ENCODE data around the gene EEF1AKMT2. TPM values are rescaled to one million over a fixed set of nuclear protein-coding genes. Genes with fewer than 3 reads are reported as not detected.

EEF1AKMT2 gene
- total and polyA plus RNA-seq, 9 of the 15 experiments (the other 6 are each of a cell fraction or from before 2014, with no cell fraction given), result 9.3 to 34.3 (median 23.7) TPM

- H3K79me2 ChIP-seq (ENCODE audit: control insufficient read depth, insufficient read depth, low read length), result peaks cover 42% of the 10 kb centered on the region
- POLR2A ChIA-PET, result interaction anchor here (1.0 to 3.1 kb wide), 6 partner anchors 8 to 138 kb away, joined by 3 to 14 read pairs (median 4); no protein-coding TSS in a partner anchor
- no peak for ATAC-seq
- H3K4me1 ChIP-seq (replicated peaks in 1 of 2; ENCODE audit: control insufficient read depth in 2 of 2, insufficient read depth in 2 of 2, low read length in 2 of 2), result peaks cover 32 to 35% of the 10 kb centered on the region in 2 experiments
- no peaks in the 10 kb centered on the region for H3K9me3 ChIP-seq (replicated peaks; ENCODE audit: control insufficient read depth, insufficient read depth, low read depth, low read length)
- H2AFZ ChIP-seq (ENCODE audit: low read depth, low read length), result no peak overlapping the region
- no TSS peak for BruUV-seq (replicated peaks)
- intact Hi-C loops (cut with micrococcal nuclease), result loop anchor here (2.0 kb wide), 1 partner anchor 128 kb away; no protein-coding TSS in a partner anchor
- H4K20me1 ChIP-seq (replicated peaks; ENCODE audit: control insufficient read depth, insufficient read depth, low read length), result peaks cover 9% of the 10 kb centered on the region; the same call in 1 of the 2 replicates
- peaks cover 14% of the 10 kb centered on the region; the same call in 2 of the 3 replicates for H3K36me3 ChIP-seq (ENCODE audit: control insufficient read depth, insufficient read depth, low read length)
- no peak for DNase-seq (ENCODE audit: extremely low read depth in 1 of 4, low spot score in 3 of 4)
- WGBS (ENCODE audit: insufficient coverage, low coverage, missing lambda C conversion rate), result 55% methylated on average over 4 of the region's 4 CpGs
- in situ Hi-C loops (cut with MboI), result no loop called here
- no peak overlapping the region for H3K9ac ChIP-seq (ENCODE audit: insufficient read depth in 1 of 2, low read depth in 2 of 2, low read length in 2 of 2)
- FAIRE-seq, result no peak
- H3K27ac ChIP-seq (ENCODE audit: extremely low read depth, low read depth, low read length), result no peak overlapping the region
- no peaks in the 10 kb centered on the region for H3K9me1 ChIP-seq (ENCODE audit: control insufficient read depth, insufficient read depth, low read length)
- no peaks in the 10 kb centered on the region for H3K27me3 ChIP-seq (ENCODE audit: control insufficient read depth in 2 of 2, insufficient read depth in 2 of 2, low read length in 2 of 2)
- CTCF ChIA-PET (ENCODE audit: low intra/inter-chr PET ratio), result no interaction called here
- no peak overlapping the region for H3K4me3 ChIP-seq
- no peak overlapping the region for H3K4me2 ChIP-seq (ENCODE audit: insufficient read depth, low read length)
- no peak for TF ChIP-seq POLR2AphosphoS2 (IDR thresholded peaks at IDR 0.05; ENCODE audit: low read length)
- TF ChIP-seq TRIM28 (IDR thresholded peaks at IDR 0.05), result no peak
- no peak for TF ChIP-seq ELF4 (CRISPR knock-in tag; IDR thresholded peaks at IDR 0.05)
- TF ChIP-seq, protein P1, sequence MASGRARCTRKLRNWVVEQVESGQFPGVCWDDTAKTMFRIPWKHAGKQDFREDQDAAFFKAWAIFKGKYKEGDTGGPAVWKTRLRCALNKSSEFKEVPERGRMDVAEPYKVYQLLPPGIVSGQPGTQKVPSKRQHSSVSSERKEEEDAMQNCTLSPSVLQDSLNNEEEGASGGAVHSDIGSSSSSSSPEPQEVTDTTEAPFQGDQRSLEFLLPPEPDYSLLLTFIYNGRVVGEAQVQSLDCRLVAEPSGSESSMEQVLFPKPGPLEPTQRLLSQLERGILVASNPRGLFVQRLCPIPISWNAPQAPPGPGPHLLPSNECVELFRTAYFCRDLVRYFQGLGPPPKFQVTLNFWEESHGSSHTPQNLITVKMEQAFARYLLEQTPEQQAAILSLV (tag; IDR thresholded peaks at IDR 0.05), result no peak
- TF ChIP-seq ZBED1 (IDR thresholded peaks at IDR 0.05), result no peak
- no peak for TF ChIP-seq ZBTB7A (IDR thresholded peaks at IDR 0.05; ENCODE audit: borderline replicate concordance, control insufficient read depth, low read depth, low read length)
- no peak for TF ChIP-seq JUNB (CRISPR knock-in tag; conservative IDR thresholded peaks at IDR 0.05)
- no peak for TF ChIP-seq ZNF512 (tag; IDR thresholded peaks at IDR 0.05)
- no peak for TF ChIP-seq MTA1 (IDR thresholded peaks at IDR 0.05; ENCODE audit: borderline replicate concordance)
- no peak for TF ChIP-seq ZNF280A (IDR thresholded peaks at IDR 0.05; ENCODE audit: low read depth, partially characterized antibody)
- TF ChIP-seq HMGN3 (IDR thresholded peaks at IDR 0.05; ENCODE audit: borderline replicate concordance, extremely low read depth, insufficient read length, low read depth, low read length), result no peak
- TF ChIP-seq PRMT5 (CRISPR knock-in tag; IDR thresholded peaks at IDR 0.05), result no peak
- TF ChIP-seq, protein P2, sequence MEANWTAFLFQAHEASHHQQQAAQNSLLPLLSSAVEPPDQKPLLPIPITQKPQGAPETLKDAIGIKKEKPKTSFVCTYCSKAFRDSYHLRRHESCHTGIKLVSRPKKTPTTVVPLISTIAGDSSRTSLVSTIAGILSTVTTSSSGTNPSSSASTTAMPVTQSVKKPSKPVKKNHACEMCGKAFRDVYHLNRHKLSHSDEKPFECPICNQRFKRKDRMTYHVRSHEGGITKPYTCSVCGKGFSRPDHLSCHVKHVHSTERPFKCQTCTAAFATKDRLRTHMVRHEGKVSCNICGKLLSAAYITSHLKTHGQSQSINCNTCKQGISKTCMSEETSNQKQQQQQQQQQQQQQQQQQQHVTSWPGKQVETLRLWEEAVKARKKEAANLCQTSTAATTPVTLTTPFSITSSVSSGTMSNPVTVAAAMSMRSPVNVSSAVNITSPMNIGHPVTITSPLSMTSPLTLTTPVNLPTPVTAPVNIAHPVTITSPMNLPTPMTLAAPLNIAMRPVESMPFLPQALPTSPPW (CRISPR knock-in tag; IDR thresholded peaks at IDR 0.05), result no peak
Observed at GRCh38 chr10:124716369-124716768, 75.3 kb downstream of the EEF1AKMT2 start.
